GM06990 (cell line): Measurements from ENCODE around the gene ADAMTS13.

Experiments used
- DNase-seq: peaks from one replicate; pipeline ENCODE4 v3.0.0-alpha.2; 2011; ENCODE audit not compliant: insufficient read length; ENCODE audit errors: extremely low read depth
- H3K27me3 ChIP-seq: replicated peaks from 2 replicates; pipeline ENCODE4 v1.6.0; 2011; ENCODE audit warnings: low read length; ENCODE audit not compliant: control insufficient read depth, insufficient read depth
- H3K36me3 ChIP-seq: 2 replicates; pipeline ENCODE4 v1.5.1; 2011; ENCODE audit warnings: low read length; ENCODE audit not compliant: control insufficient read depth, insufficient read depth
- H3K4me3 ChIP-seq: replicated peaks from 2 replicates; pipeline ENCODE4 v1.5.1; 2011; ENCODE audit warnings: low read depth, mild to moderate bottlenecking, control low read depth, low read length
- TF ChIP-seq, protein P1 (sequence below): IDR thresholded peaks from 2 replicates; pipeline ENCODE4 v1.5.1; 2011; ENCODE audit warnings: low read length, control low read depth, mild to moderate bottlenecking, inconsistent platforms; ENCODE audit not compliant: insufficient read depth, poor library complexity, severe bottlenecking

Gene ADAMTS13

GRCh38 chr9:133476036-133476931, 54.1 kb downstream of the ADAMTS13 start:
- Histone ChIP-seq H3K27me3 (no peaks in the 10 kb centered on the region), H3K36me3 (peaks cover 45% of the 10 kb centered on the region), H3K4me3 (peak overlapping the region; percentile 88)
- TF ChIP-seq, protein P1, sequence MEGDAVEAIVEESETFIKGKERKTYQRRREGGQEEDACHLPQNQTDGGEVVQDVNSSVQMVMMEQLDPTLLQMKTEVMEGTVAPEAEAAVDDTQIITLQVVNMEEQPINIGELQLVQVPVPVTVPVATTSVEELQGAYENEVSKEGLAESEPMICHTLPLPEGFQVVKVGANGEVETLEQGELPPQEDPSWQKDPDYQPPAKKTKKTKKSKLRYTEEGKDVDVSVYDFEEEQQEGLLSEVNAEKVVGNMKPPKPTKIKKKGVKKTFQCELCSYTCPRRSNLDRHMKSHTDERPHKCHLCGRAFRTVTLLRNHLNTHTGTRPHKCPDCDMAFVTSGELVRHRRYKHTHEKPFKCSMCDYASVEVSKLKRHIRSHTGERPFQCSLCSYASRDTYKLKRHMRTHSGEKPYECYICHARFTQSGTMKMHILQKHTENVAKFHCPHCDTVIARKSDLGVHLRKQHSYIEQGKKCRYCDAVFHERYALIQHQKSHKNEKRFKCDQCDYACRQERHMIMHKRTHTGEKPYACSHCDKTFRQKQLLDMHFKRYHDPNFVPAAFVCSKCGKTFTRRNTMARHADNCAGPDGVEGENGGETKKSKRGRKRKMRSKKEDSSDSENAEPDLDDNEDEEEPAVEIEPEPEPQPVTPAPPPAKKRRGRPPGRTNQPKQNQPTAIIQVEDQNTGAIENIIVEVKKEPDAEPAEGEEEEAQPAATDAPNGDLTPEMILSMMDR, result no peak
- no peak for DNase-seq

DNA sequence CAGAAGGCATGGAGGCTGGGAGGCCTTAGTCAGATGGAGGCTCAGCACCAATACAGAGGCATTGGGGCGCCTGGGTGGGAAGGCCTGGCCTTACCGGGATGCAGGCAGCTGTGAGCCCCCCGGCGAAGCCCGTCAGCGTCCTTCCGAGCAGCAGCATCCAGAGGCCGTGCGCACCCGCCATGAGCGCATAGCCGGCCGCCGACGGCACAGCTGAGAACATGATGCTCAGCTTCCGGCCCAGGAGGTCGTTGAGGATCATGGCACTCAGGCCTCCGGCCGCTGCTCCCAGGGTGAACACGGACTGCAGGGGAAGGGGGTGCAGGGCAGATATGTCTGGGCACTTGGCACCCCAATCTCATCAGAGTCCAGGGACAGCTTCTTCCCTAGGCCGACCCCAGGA, 54.8 kb downstream of the ADAMTS13 start:
- no peak for DNase-seq
- peaks cover 42% of the 10 kb centered on the region for H3K36me3 ChIP-seq

GRCh38 chr9:133477461-133477860, 55.3 kb downstream of the ADAMTS13 start:
- peak overlapping the region; percentile 88 for H3K4me3 ChIP-seq
- H3K27me3 ChIP-seq, result no peaks in the 10 kb centered on the region
- H3K36me3 ChIP-seq, result peaks cover 37% of the 10 kb centered on the region
- TF ChIP-seq, protein P1, result no peak
- no peak for DNase-seq

More for the DNA sequence above, 54.8 kb downstream of the ADAMTS13 start:
- no peaks in the 10 kb centered on the region for H3K27me3 ChIP-seq
- H3K4me3 ChIP-seq, result peak overlapping the region; percentile 88
- TF ChIP-seq, protein P1, result no peak

DNA sequence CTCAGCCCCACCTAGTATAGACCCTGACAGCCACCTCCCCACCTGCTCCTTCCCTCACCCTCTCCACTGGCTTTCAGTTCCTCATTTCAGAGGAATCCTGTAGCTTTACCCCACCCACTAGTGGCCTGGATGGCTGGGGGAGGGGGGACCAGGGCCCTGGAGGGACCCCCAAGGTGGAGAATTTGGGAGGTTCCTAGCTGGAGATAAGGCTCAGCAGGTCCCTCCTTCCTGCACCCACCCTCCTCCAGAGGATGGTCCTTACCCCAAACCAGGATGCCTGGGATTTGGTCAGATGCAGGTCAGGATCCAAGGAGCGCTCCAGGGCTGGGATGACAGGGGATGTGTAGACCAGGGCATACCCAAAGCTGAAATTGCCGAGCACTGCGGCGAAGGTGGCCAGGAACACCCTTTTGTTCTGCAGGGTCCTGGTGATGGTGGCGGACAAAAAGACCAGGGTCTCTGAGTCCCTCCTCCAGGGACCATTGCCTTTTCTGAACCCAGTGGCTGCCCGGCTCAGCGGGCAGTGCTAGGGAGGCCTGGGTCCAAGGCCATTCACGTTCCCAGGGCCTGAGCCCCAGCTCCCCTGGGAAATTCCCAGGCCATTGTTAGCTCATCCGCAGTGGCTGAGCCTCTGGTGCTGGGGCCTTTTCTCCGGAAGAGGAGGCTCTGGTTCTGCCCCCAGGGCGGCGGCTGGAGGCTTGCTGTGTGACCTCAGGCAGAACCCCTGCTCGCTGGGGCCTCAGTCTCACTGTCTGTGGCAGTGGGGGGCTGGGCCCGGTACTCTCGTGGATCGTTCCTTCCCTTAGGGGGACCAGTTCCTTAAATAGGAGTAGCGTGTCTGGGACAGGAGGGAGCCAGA, 56.1 kb downstream of the ADAMTS13 start:
- peak; percentile 66 for DNase-seq
- H3K36me3 ChIP-seq, result peaks cover 30% of the 10 kb centered on the region

More for the DNA sequence above, 56.1 kb downstream of the ADAMTS13 start:
- H3K27me3 ChIP-seq, result no peaks in the 10 kb centered on the region
- TF ChIP-seq, protein P1, result no peak
- peak overlapping the region; percentile 88 for H3K4me3 ChIP-seq
